Stimulated activated CD4-positive, alpha-beta T cell treated with anti-CD3 and anti-CD28 coated beads, Interleukin-4, amount 100 ng/mL, for 1 hour (primary cell): ENCODE measurements around the gene SERPINA5.
"Not testable (repeated sequence)": the region's sequence is repeated elsewhere in the genome, so short reads cannot be mapped to it uniquely, and the experiment has no call there.

Source experiments
- DNase-seq: peaks from one replicate; pipeline ENCODE4 v3.0.0-alpha.2; 2020

SERPINA5 gene

GRCh38 chr14:94608966-94609365, 27.7 kb downstream of the SERPINA5 start:
- DNase-seq: not testable (repeated sequence)

GRCh38 chr14:94611179-94611578, 30.0 kb downstream of the SERPINA5 start:
- DNase-seq: no peak

- no peak for DNase-seq
Measured at GRCh38 chr14:94612174-94612573, 30.9 kb downstream of the SERPINA5 start, which contains the start of gene SERPINA3. TSS of gene SERPINA3 (plus strand) at chr14:94612391. CDS start at chr14:94614442, 2,051 bp downstream.

- no peak for DNase-seq
Measured at GRCh38 chr14:94612580-94613554, 31.6 kb downstream of the SERPINA5 start.

GRCh38 chr14:94613720-94614644, 32.8 kb downstream of the SERPINA5 start:
- DNase-seq: no peak

- DNase-seq: no peak
Measured at GRCh38 chr14:94614802-94615201, 33.6 kb downstream of the SERPINA5 start.

GRCh38 chr14:94615254-94615653, 34.0 kb downstream of the SERPINA5 start:
- no peak for DNase-seq

GRCh38 chr14:94615823-94616570, 34.8 kb downstream of the SERPINA5 start:
- DNase-seq: no peak

GRCh38 chr14:94617366-94617941, 36.2 kb downstream of the SERPINA5 start:
- no peak for DNase-seq

- no peak for DNase-seq
Measured at GRCh38 chr14:94617988-94618822, 37.0 kb downstream of the SERPINA5 start.

- DNase-seq: no peak
Measured at GRCh38 chr14:94619297-94619696, 38.1 kb downstream of the SERPINA5 start.

GRCh38 chr14:94620597-94620996, 39.4 kb downstream of the SERPINA5 start:
- DNase-seq: no peak

- no peak for DNase-seq
Measured at GRCh38 chr14:94621358-94622134, 40.3 kb downstream of the SERPINA5 start.

GRCh38 chr14:94622653-94623421, 41.6 kb downstream of the SERPINA5 start:
- DNase-seq: no peak

- DNase-seq: no peak
Measured at GRCh38 chr14:94623422-94623809, 42.2 kb downstream of the SERPINA5 start.

GRCh38 chr14:94623856-94624499, 42.8 kb downstream of the SERPINA5 start:
- no peak for DNase-seq

GRCh38 chr14:94624537-94625352, 43.5 kb downstream of the SERPINA5 start:
- DNase-seq: no peak

- DNase-seq: no peak
Measured at GRCh38 chr14:94625353-94625635, 44.1 kb downstream of the SERPINA5 start.
